Fibroblast of pulmonary artery (primary cell): ENCODE results near the gene CAMTA1.

Experiments used
- DNase-seq: peaks from one replicate; pipeline ENCODE4 v3.0.0-alpha.2; 2010; ENCODE audit warnings: low read depth
- H3K4me3 ChIP-seq: replicated peaks from 2 replicates; pipeline ENCODE4 v1.5.1; 2011; ENCODE audit warnings: low read depth, mild to moderate bottlenecking, control low read depth, low read length, moderate library complexity
- CTCF ChIP-seq: IDR thresholded peaks from 2 replicates; pipeline ENCODE4 v1.5.1; 2011; ENCODE audit warnings: mild to moderate bottlenecking, control low read depth, low read length, inconsistent platforms; ENCODE audit errors: missing control alignments

Gene CAMTA1

GRCh38 chr1:7562729-7563605 is 777.7 kb downstream of the CAMTA1 start:
- TF ChIP-seq CTCF, result no peak
- no peak overlapping the region for H3K4me3 ChIP-seq
- no peak for DNase-seq

GRCh38 chr1:7564137-7564536 is 778.9 kb downstream of the CAMTA1 start:
- DNase-seq, result no peak
- no peak overlapping the region for H3K4me3 ChIP-seq
- TF ChIP-seq CTCF, result no peak

GRCh38 chr1:7565099-7565750 is 780.0 kb downstream of the CAMTA1 start:
- no peak for DNase-seq
- H3K4me3 ChIP-seq, result no peak overlapping the region
- TF ChIP-seq CTCF, result no peak

GRCh38 chr1:7566417-7567375 is 781.4 kb downstream of the CAMTA1 start:
- TF ChIP-seq CTCF, result no peak
- DNase-seq, result no peak
- H3K4me3 ChIP-seq, result no peak overlapping the region

GRCh38 chr1:7567376-7567775 is 782.1 kb downstream of the CAMTA1 start:
- no peak overlapping the region for H3K4me3 ChIP-seq
- DNase-seq, result no peak
- TF ChIP-seq CTCF, result no peak

GRCh38 chr1:7568053-7568452 is 782.8 kb downstream of the CAMTA1 start:
- DNase-seq, result no peak
- no peak overlapping the region for H3K4me3 ChIP-seq
- TF ChIP-seq CTCF, result no peak
